Endothelial cell of umbilical vein (primary cell): ENCODE measurements around the gene FAM209A. TPM values are rescaled to one million over a fixed set of nuclear protein-coding genes. Genes with fewer than 3 reads are reported as not detected.

ENCODE experiments used
- BruUV-seq: library from RNA; stranded (reverse); fragments of 400-500 nt; replicated peaks from 2 replicates; lab custom pipeline; 2021; lab: Mats Ljungman, UMichigan
- CTCF ChIA-PET: fragments of 300-600, 350-600 bp; sonication (Branson Sonifier 250); formaldehyde crosslinking; loops from one replicate; lab custom pipeline; 2021; ENCODE audit warnings: antibody characterized with exemption, inconsistent platforms; lab: Charles Lee
- POLR2A ChIA-PET: fragments of 300-600, 350-600 bp; sonication (Branson Sonifier 250); formaldehyde crosslinking; loops from one replicate; lab custom pipeline; 2021; ENCODE audit warnings: antibody characterized with exemption, inconsistent platforms; lab: Charles Lee
- DNase-seq: peaks from one replicate; pipeline ENCODE4 v3.0.0-alpha.2; 2011; ENCODE audit warnings: low read depth, low spot score
- FAIRE-seq: peaks from 2 replicates; lab custom pipeline; 2011; peaks lifted over from hg19 to GRCh38; lab: Jason Lieb, UNC
- H2AFZ ChIP-seq: 2 replicates; pipeline ENCODE4 v1.6.0; 2012; ENCODE audit warnings: low read depth, low read length, control low read depth, inconsistent platforms
- H3K27ac ChIP-seq: 2 replicates; pipeline ENCODE4 v1.5.1; 2011; ENCODE audit warnings: low read depth, mild to moderate bottlenecking, control low read depth, low read length, moderate library complexity; ENCODE audit not compliant: insufficient read depth
- H3K27me3 ChIP-seq, 2 experiments: 2 replicates each; pipeline versions ENCODE4 v1.6.0 to v1.6.1; 2011; ENCODE audit warnings: low read length in 2 of 2, mixed read lengths in 1 of 2; ENCODE audit not compliant: control insufficient read depth in 2 of 2, insufficient read depth in 2 of 2
- H3K36me3 ChIP-seq, 2 experiments: 2 replicates in 1 of 2; 3 replicates in 1 of 2; pipeline ENCODE4 v1.5.1; 2011; ENCODE audit warnings: low read length in 2 of 2, mild to moderate bottlenecking in 1 of 2, moderate library complexity in 1 of 2; ENCODE audit not compliant: control insufficient read depth in 2 of 2, insufficient read depth in 2 of 2; ENCODE audit errors: extremely low read depth in 1 of 2
- H3K4me1 ChIP-seq: 3 replicates; pipeline ENCODE4 v1.5.1; 2011; ENCODE audit warnings: mild to moderate bottlenecking, low read length; ENCODE audit not compliant: control insufficient read depth, insufficient read depth; ENCODE audit errors: extremely low read depth
- H3K4me2 ChIP-seq: 2 replicates; pipeline ENCODE4 v1.6.1; 2011; ENCODE audit warnings: low read length, control low read depth, mixed read lengths; ENCODE audit not compliant: insufficient read depth
- H3K4me3 ChIP-seq, 3 experiments: fragments of 200-600 bp in 1 of 3; sonication (generic), shearing (Covaris generic) in 1 of 3; replicated peaks in 1 of 3; 2 replicates each; pipeline ENCODE4 v1.5.1; 2011 to 2016; ENCODE audit warnings: control low read depth in 3 of 3, low read length in 3 of 3, mild to moderate bottlenecking in 2 of 3, inconsistent platforms in 1 of 3, low read depth in 1 of 3, moderate library complexity in 1 of 3; ENCODE audit not compliant: insufficient read depth in 1 of 3
- H3K79me2 ChIP-seq: 2 replicates; pipeline ENCODE4 v1.6.0; 2012; ENCODE audit warnings: low read length, inconsistent platforms; ENCODE audit not compliant: control insufficient read depth, insufficient read depth
- H3K9ac ChIP-seq: replicated peaks from 2 replicates; pipeline ENCODE3; 2011; ENCODE audit warnings: low read length, control low read depth; ENCODE audit not compliant: insufficient read depth; ENCODE audit errors: extremely low read depth
- H3K9me1 ChIP-seq: replicated peaks from 3 replicates; pipeline ENCODE4 v1.6.0; 2011; ENCODE audit warnings: mild to moderate bottlenecking, low read length; ENCODE audit not compliant: control insufficient read depth, insufficient read depth; ENCODE audit errors: extremely low read depth
- H3K9me3 ChIP-seq: replicated peaks from 2 replicates; pipeline ENCODE4 v1.5.1; 2012; ENCODE audit warnings: low read length, inconsistent platforms; ENCODE audit not compliant: control insufficient read depth, insufficient read depth
- H4K20me1 ChIP-seq: replicated peaks from 2 replicates; pipeline ENCODE3; 2011; ENCODE audit warnings: mild to moderate bottlenecking, low read length; ENCODE audit not compliant: control insufficient read depth, insufficient read depth; ENCODE audit errors: extremely low read depth
- EZH2 ChIP-seq: IDR thresholded peaks from 2 replicates; pipeline ENCODE4 v1.6.1; 2012; ENCODE audit warnings: borderline replicate concordance, low read depth, mild to moderate bottlenecking, moderate library complexity, low read length, inconsistent platforms; ENCODE audit not compliant: severe bottlenecking
- GATA2 ChIP-seq: IDR thresholded peaks from 2 replicates; pipeline ENCODE4 v1.7.0; 2011; ENCODE audit warnings: low read depth, mild to moderate bottlenecking, moderate library complexity, mixed read lengths, low read length; ENCODE audit not compliant: insufficient read length, insufficient read depth
- JUN ChIP-seq: IDR thresholded peaks from 2 replicates; pipeline ENCODE4 v1.6.1; 2011; ENCODE audit warnings: borderline replicate concordance, low read depth; ENCODE audit not compliant: insufficient read length, insufficient read depth
- MYC ChIP-seq: IDR thresholded peaks from one replicate; pipeline ENCODE4 v1.6.1; 2011; ENCODE audit warnings: mild to moderate bottlenecking, low read depth, low read length
- POLR2A ChIP-seq: IDR thresholded peaks from 2 replicates; pipeline ENCODE4 v1.6.1; 2012; ENCODE audit warnings: low read depth, mild to moderate bottlenecking, control low read depth, low read length
- POLR2AphosphoS5 ChIP-seq: IDR thresholded peaks from 2 replicates; pipeline ENCODE4 v1.6.1; 2012; ENCODE audit warnings: low read depth, mild to moderate bottlenecking, control low read depth, low read length, moderate library complexity; ENCODE audit not compliant: insufficient read depth
- dilution Hi-C: fragments of 300-500 bp; cut with MboI; formaldehyde crosslinking; loops from one replicate; pipeline ENCODE4 v1.15.0; 2019; ENCODE audit warnings: low sequenced_read_pairs; ENCODE audit not compliant: extremely low pct_ligation_motif_present
- intact Hi-C: fragments of 100-400 bp; cut with micrococcal nuclease; formaldehyde crosslinking; loops from one replicate; pipeline ENCODE4 v1.10.0; 2022
- polyA plus RNA-seq, 4 experiments: library from polyadenylated mRNA; depleted of rRNA in 3 of 4; stranded (reverse) in 3 of 4; unstranded in 1 of 4; fragments of >200 nt; gene quantifications; 2 replicates each; pipeline versions ENCODE4 v1.2.1 to v1.2.3, GENCODE V29; 2011 to 2012; ENCODE audit warnings: missing spikeins in 1 of 4
- total RNA-seq: library from RNA; stranded (reverse); gene quantifications from 2 replicates; pipeline ENCODE4 v1.2.3, GENCODE V29; 2021

Gene FAM209A
- total and polyA plus RNA-seq, 2 donors (not counting 3 experiments of a cell fraction or from before 2014, with no cell fraction given), result 0.37 to 0.49 TPM

GRCh38 chr20:56513161-56514150 lies 11.1 kb upstream of the FAM209A start:
- Histone ChIP-seq H2AFZ (no peak overlapping the region), H3K27me3 (no peaks in the 10 kb centered on the region), H3K79me2 (no peaks in the 10 kb centered on the region), H3K4me2 (no peak overlapping the region), H3K9me3 (no peaks in the 10 kb centered on the region), H3K9me1 (no peaks in the 10 kb centered on the region), H3K4me3 (no peak overlapping the region), H3K9ac (no peak overlapping the region), H4K20me1 (no peaks in the 10 kb centered on the region), H3K27ac (no peak overlapping the region), H3K36me3 (peaks cover 5 to 25% of the 10 kb centered on the region in 2 experiments), H3K4me1 (no peaks in the 10 kb centered on the region)
- ChIA-PET POLR2A (no interaction called here), CTCF (no interaction called here)
- intact Hi-C loops (no loop called here), dilution Hi-C loops (no loop called here)
- DNase-seq, result no peak
- TF ChIP-seq MYC, result no peak
- no peak for TF ChIP-seq GATA2
- no peak for TF ChIP-seq EZH2
- TF ChIP-seq JUN, result no peak
- no peak for TF ChIP-seq POLR2AphosphoS5
- no TSS peak for BruUV-seq
- no peak for FAIRE-seq

- TF ChIP-seq POLR2A (no peak), MYC (no peak), EZH2 (no peak), JUN (no peak), POLR2AphosphoS5 (no peak), GATA2 (no peak)
- Histone ChIP-seq H2AFZ (no peak overlapping the region), H3K36me3 (peaks cover 11 to 39% of the 10 kb centered on the region in 2 experiments), H3K4me2 (no peak overlapping the region), H3K9me3 (no peaks in the 10 kb centered on the region), H3K27ac (no peak overlapping the region), H3K9ac (no peak overlapping the region), H3K79me2 (no peaks in the 10 kb centered on the region), H3K4me3 (no peak overlapping the region), H3K27me3 (no peaks in the 10 kb centered on the region), H3K9me1 (no peaks in the 10 kb centered on the region), H3K4me1 (no peaks in the 10 kb centered on the region), H4K20me1 (no peaks in the 10 kb centered on the region)
- FAIRE-seq (no peak), DNase-seq (no peak)
- ChIA-PET POLR2A (no interaction called here), CTCF (interaction anchor here (1.0 to 1.6 kb wide), 2 partner anchors 9 to 11 kb away, joined by 3 to 4 read pairs; partner anchors contain the start of gene FAM209A)
- BruUV-seq, result no TSS peak
- intact Hi-C loops, result loop anchor here (1.0 kb wide), 1 partner anchor 116 kb away; no protein-coding TSS in a partner anchor
- dilution Hi-C loops, result no loop called here
Observed at GRCh38 chr20:56516631-56517030, 7.9 kb upstream of the FAM209A start.
